ENCODE data around the gene IDH2.

DNA sequence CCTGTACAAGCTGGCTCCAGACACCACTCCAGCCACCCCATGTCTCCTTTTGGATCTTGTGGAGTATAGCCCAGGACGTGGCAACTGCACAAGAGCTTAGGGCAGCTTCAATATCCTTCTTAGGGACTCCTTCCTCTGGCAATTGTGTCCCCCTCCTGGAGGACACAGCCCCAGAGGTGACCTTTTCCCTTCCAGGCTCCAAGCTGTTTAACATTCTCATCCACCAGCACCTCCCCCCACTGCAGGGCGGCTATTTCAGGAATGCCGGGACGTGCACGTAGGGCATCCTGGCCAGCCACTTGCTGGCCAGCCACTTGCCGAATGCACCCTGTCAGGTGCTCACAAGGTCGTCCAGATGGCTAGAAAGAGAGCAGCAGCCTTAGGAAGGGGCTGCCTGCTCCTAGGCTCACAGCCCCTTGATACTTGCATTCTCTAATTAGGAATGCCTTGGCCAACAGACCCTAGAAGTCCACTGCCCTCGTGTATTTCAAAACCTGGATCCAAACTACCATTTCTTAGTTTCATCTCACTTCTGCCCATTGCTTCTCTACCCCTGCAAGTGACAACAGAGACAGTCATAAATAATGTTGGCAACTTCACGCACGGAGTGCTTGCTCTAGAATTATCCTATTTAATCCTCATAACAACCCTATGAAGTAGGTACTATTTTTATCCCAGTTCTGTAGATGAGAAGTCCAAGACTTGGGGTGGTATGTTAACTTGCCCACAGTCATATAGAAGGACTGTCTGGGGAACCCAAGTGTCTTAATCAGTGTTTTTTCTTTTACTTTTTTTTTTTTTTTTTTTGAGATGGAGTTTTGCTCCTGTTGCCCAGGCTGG is 24.5 kb upstream of the IDH2 start:
- TF ChIP-seq CEBPB (IDR thresholded peaks at IDR 0.05; ENCODE audit: borderline replicate concordance in 1 of 2, low read depth in 2 of 2, low read length in 2 of 2) (no peak), MAX (IDR thresholded peaks at IDR 0.05; ENCODE audit: low read depth, low read length) (no peak), NFYB (IDR thresholded peaks at IDR 0.05; ENCODE audit: insufficient read depth, low read depth, low read length) (no peak), CTCF (IDR thresholded peaks at IDR 0.05 in 2 of 3, conservative IDR thresholded peaks at IDR 0.05 in 1 of 3; ENCODE audit: control insufficient read depth in 2 of 3, extremely low read depth in 1 of 3, insufficient read depth in 1 of 3, low read depth in 3 of 3, low read length in 3 of 3) (no peak), SRF (IDR thresholded peaks at IDR 0.05; ENCODE audit: low read depth in 2 of 2, low read length in 2 of 2) (no peak), ZNF217 (IDR thresholded peaks at IDR 0.05) (no peak), JUND (IDR thresholded peaks at IDR 0.05; ENCODE audit: low read depth, low read length) (no peak), SIN3A (IDR thresholded peaks at IDR 0.05; ENCODE audit: low read depth, low read length) (no peak), ZNF384 (IDR thresholded peaks at IDR 0.05; ENCODE audit: borderline replicate concordance, low read depth, low read length) (no peak), NBN (IDR thresholded peaks at IDR 0.05) (no peak), TCF7 (IDR thresholded peaks at IDR 0.05; ENCODE audit: borderline replicate concordance) (no peak), POLR2A (IDR thresholded peaks at IDR 0.05; ENCODE audit: low read depth, low read length) (no peak), EP300 (IDR thresholded peaks at IDR 0.05; ENCODE audit: borderline replicate concordance in 1 of 2, control insufficient read depth in 1 of 2, low read depth in 2 of 2, low read length in 2 of 2) (no peak)

Measured in GM12878 (cell line).